Ishikawa (cell line): ENCODE results near the gene CISH.

Experiments used
- EGR1 ChIP-seq: IDR thresholded peaks from 2 replicates; pipeline ENCODE4 v1.6.1; 2012
- EP300 ChIP-seq: IDR thresholded peaks from 2 replicates; pipeline ENCODE4 v1.6.1; 2012; ENCODE audit warnings: borderline replicate concordance
- TAF1 ChIP-seq: IDR thresholded peaks from 2 replicates; pipeline ENCODE4 v1.6.1; 2012; ENCODE audit warnings: low read depth, mild to moderate bottlenecking
- YY1 ChIP-seq: IDR thresholded peaks from 2 replicates; pipeline ENCODE4 v1.6.1; 2012; ENCODE audit warnings: low read depth
- ZBTB7A ChIP-seq: IDR thresholded peaks from 2 replicates; pipeline ENCODE4 v1.6.1; 2012; ENCODE audit warnings: low read depth

- no peak for TF ChIP-seq TAF1
- TF ChIP-seq YY1, result no peak
- TF ChIP-seq ZBTB7A, result no peak
- TF ChIP-seq EGR1, result no peak
- no peak for TF ChIP-seq EP300
These were observed 30.1 kb downstream of the CISH start for GRCh38 chr3:50581459-50581842.
